HepG2 (cell line): ENCODE data around the gene UQCR11. TPM values are rescaled to one million over a fixed set of nuclear protein-coding genes. Genes with fewer than 3 reads are reported as not detected.

ENCODE experiments used
- AKAP8 ChIP-seq: sonication (generic); formaldehyde crosslinking; IDR thresholded peaks from 2 replicates; pipeline ENCODE4 v1.5.1; 2020; ENCODE audit warnings: mild to moderate bottlenecking, missing genetic modification reagents
- DMTF1 ChIP-seq: sonication (generic); formaldehyde crosslinking; IDR thresholded peaks from 2 replicates; pipeline ENCODE4 v1.4.0; 2020; ENCODE audit warnings: mild to moderate bottlenecking, missing genetic modification reagents
- FOXK2 ChIP-seq: fragments of 450-650 bp; IDR thresholded peaks from 2 replicates; pipeline ENCODE4 v1.6.1; 2016
- NR2F1 ChIP-seq, 2 experiments: fragments of 450-650 bp in 1 of 2; formaldehyde crosslinking in 1 of 2; IDR thresholded peaks; 2 replicates each; pipeline versions ENCODE4 v1.5.0 to v1.6.1; 2016 to 2020; ENCODE audit warnings: mild to moderate bottlenecking in 1 of 2, missing compliant biosample characterization in 1 of 2, missing genetic modification reagents in 1 of 2, moderate library complexity in 1 of 2
- PCBP2 ChIP-seq: fragments of 200-400 bp; formaldehyde crosslinking; optimal IDR thresholded peaks from 2 replicates; pipeline ENCODE3; 2018; ENCODE audit warnings: low read length, low read depth; ENCODE audit not compliant: poor library complexity, severe bottlenecking
- POLR2A ChIP-seq, 2 experiments: IDR thresholded peaks; 2 replicates each; pipeline ENCODE4 v1.6.1; 2011; ENCODE audit warnings: low read depth in 2 of 2, low read length in 2 of 2, mild to moderate bottlenecking in 1 of 2, moderate library complexity in 1 of 2; ENCODE audit not compliant: insufficient read depth in 1 of 2
- RBFOX2 ChIP-seq: fragments of 200-400 bp; formaldehyde crosslinking; IDR thresholded peaks from 2 replicates; pipeline ENCODE4 v1.6.1; 2017; ENCODE audit warnings: low read depth, mild to moderate bottlenecking, low read length
- ZNF24 ChIP-seq: fragments of 450-650 bp; IDR thresholded peaks from 2 replicates; pipeline ENCODE4 v1.6.1; 2017; ENCODE audit warnings: antibody characterized with exemption, mild to moderate bottlenecking
- ZUFSP ChIP-seq: sonication (generic); formaldehyde crosslinking; IDR thresholded peaks from 2 replicates; pipeline ENCODE4 v1.9.0; 2021; ENCODE audit warnings: missing genetic modification reagents, mild to moderate bottlenecking, borderline replicate concordance
- polyA plus RNA-seq, 8 experiments: library from polyadenylated mRNA; depleted of rRNA in 3 of 8; stranded (reverse) in 7 of 8; unstranded in 1 of 8; fragments of >200 nt; fragmentation: Illumina TruSeq in 4 of 8; extraction: Trizol in 4 of 8; gene quantifications; 2 replicates each; pipeline versions ENCODE4 v1.2.1 to v1.2.3, GENCODE V29; 2011 to 2016; ENCODE audit warnings: low read depth in 4 of 8, missing spikeins in 1 of 8, mixed read lengths in 1 of 8; ENCODE audit not compliant: insufficient read depth in 1 of 8
- total RNA-seq, 5 experiments: library from RNA; depleted of rRNA; stranded (reverse); fragments of >200 nt; fragmentation: Illumina TruSeq; extraction: Trizol; gene quantifications; 2 replicates each; pipeline ENCODE4 v1.2.3, GENCODE V29; 2016; ENCODE audit warnings: low read depth in 1 of 5

UQCR11 gene
- total and polyA plus RNA-seq, 2 of the 13 experiments (the other 11 are each of a cell fraction or from before 2014, with no cell fraction given), result 125 to 214 TPM

- TF ChIP-seq AKAP8 (CRISPR knock-in tag) (0 out of 2 replicates have a peak, but pooled peaks have one; percentile 6), POLR2A (IDR thresholded peaks at IDR 0.05; ENCODE audit: insufficient read depth in 1 of 2, low read depth in 2 of 2, low read length in 2 of 2) (peak in 1 of 2 experiments; percentile 9; a peak in 2 of 4 replicates), ZNF24 (no peak), ZUFSP (CRISPR knock-in tag) (no peak), FOXK2 (no peak), PCBP2 (no peak), RBFOX2 (0 out of 2 replicates have a peak, but pooled peaks have one; percentile 29), NR2F1 (CRISPR knock-in tag; IDR thresholded peaks at IDR 0.05) (no peak), DMTF1 (CRISPR knock-in tag) (no peak)
Measured at GRCh38 chr19:1576242-1577089, 28.8 kb downstream of the UQCR11 start (continued).
